GM12892 (cell line): Measurements from ENCODE around the gene ZFHX2.

Experiments
- DNase-seq: peaks from one replicate; pipeline ENCODE4 v3.0.0; 2011; ENCODE audit not compliant: insufficient read length
- FAIRE-seq: peaks from 2 replicates; lab custom pipeline; 2011; peaks lifted over from hg19 to GRCh38; lab: Jason Lieb, UNC
- POLR2A ChIP-seq: IDR thresholded peaks from 2 replicates; pipeline ENCODE4 v1.6.1; 2011; ENCODE audit warnings: low read depth, low read length, control low read depth
- POLR2AphosphoS5 ChIP-seq: IDR thresholded peaks from 2 replicates; pipeline ENCODE4 v1.6.1; 2011; ENCODE audit warnings: low read depth, low read length, control low read depth
- TAF1 ChIP-seq: IDR thresholded peaks from 2 replicates; pipeline ENCODE4 v1.6.1; 2011; ENCODE audit warnings: low read depth, mild to moderate bottlenecking, control low read depth, low read length, borderline replicate concordance

The ZFHX2 gene

GRCh38 chr14:23533652-23534435, 17.7 kb downstream of the ZFHX2 start:
- FAIRE-seq: no peak
- DNase-seq: no peak

GRCh38 chr14:23532658-23533057, 18.9 kb downstream of the ZFHX2 start:
- TF ChIP-seq POLR2AphosphoS5: no peak
- no peak for TF ChIP-seq POLR2A
- no peak for TF ChIP-seq TAF1
- DNase-seq (no peak), FAIRE-seq (no peak)

More at GRCh38 chr14:23533652-23534435, 17.7 kb downstream of the ZFHX2 start:
- TF ChIP-seq POLR2A (no peak), POLR2AphosphoS5 (no peak), TAF1 (no peak)

GRCh38 chr14:23531391-23531790, 20.2 kb downstream of the ZFHX2 start:
- FAIRE-seq: no peak
- TF ChIP-seq POLR2A (no peak), POLR2AphosphoS5 (no peak), TAF1 (no peak)
- DNase-seq: no peak

- no peak for TF ChIP-seq POLR2A
- no peak for TF ChIP-seq POLR2AphosphoS5
- no peak for TF ChIP-seq TAF1
- FAIRE-seq (no peak), DNase-seq (no peak)
These were observed 21.1 kb downstream of the ZFHX2 start for GRCh38 chr14:23530375-23531055.

- no peak for FAIRE-seq
- no peak for DNase-seq
- no peak for TF ChIP-seq TAF1
- TF ChIP-seq POLR2A: no peak
- TF ChIP-seq POLR2AphosphoS5: no peak
These were observed 22.5 kb downstream of the ZFHX2 start for GRCh38 chr14:23529016-23529415.

GRCh38 chr14:23528555-23528954, 23.0 kb downstream of the ZFHX2 start:
- no peak for TF ChIP-seq POLR2AphosphoS5
- TF ChIP-seq TAF1: no peak
- TF ChIP-seq POLR2A: no peak
- FAIRE-seq (no peak), DNase-seq (no peak)

- TF ChIP-seq POLR2A: no peak
- FAIRE-seq (no peak), DNase-seq (no peak)
These were observed 26.0 kb downstream of the ZFHX2 start for GRCh38 chr14:23525611-23526010.

- DNase-seq: no peak
- no peak for FAIRE-seq
- TF ChIP-seq POLR2A: no peak
- no peak for TF ChIP-seq TAF1
- no peak for TF ChIP-seq POLR2AphosphoS5
These were observed 26.6 kb downstream of the ZFHX2 start for GRCh38 chr14:23524954-23525353.

GRCh38 chr14:23523229-23524016, 28.1 kb downstream of the ZFHX2 start:
- no peak for DNase-seq
- TF ChIP-seq POLR2AphosphoS5 (no peak), TAF1 (no peak), POLR2A (no peak)
- FAIRE-seq: no peak

GRCh38 chr14:23522643-23523198, 28.8 kb downstream of the ZFHX2 start:
- FAIRE-seq: no peak
- no peak for TF ChIP-seq POLR2A
- TF ChIP-seq TAF1: no peak
- no peak for TF ChIP-seq POLR2AphosphoS5

GRCh38 chr14:23521785-23522640, 29.6 kb downstream of the ZFHX2 start:
- no peak for TF ChIP-seq POLR2AphosphoS5
- no peak for DNase-seq
- no peak for FAIRE-seq

More at GRCh38 chr14:23522643-23523198, 28.8 kb downstream of the ZFHX2 start:
- DNase-seq: no peak
